Frontal cortex (tissue), 4 donors: Measurements from ENCODE around the gene PLEKHO2. TPM values are rescaled to one million over a fixed set of nuclear protein-coding genes. Genes with fewer than 3 reads are reported as not detected.
"Not testable (repeated sequence)": the region's sequence is repeated elsewhere in the genome, so short reads cannot be mapped to it uniquely, and the experiment has no call there.

Experiments used
- DNase-seq, 2 donors: peaks; one replicate each; pipeline ENCODE4 v3.0.0; 2012; ENCODE audit warnings: low spot score in 2 of 2
- FAIRE-seq: peaks from 2 replicates; lab custom pipeline; 2012; peaks lifted over from hg19 to GRCh38; lab: Jason Lieb, UNC
- total RNA-seq: library from RNA; depleted of rRNA; stranded (reverse); fragments of >200 nt; gene quantifications from one replicate; pipeline ENCODE4 v1.2.3, GENCODE V29; 2014
- donor health status: control.
- donor health status: control.
- donor health status: control.

PLEKHO2 gene
- total RNA-seq, result 4.5 TPM

- DNase-seq, result peak; percentile 94 to 95
- FAIRE-seq, result no peak
These were observed at the start of gene PLEKHO2 for GRCh38 chr15:64841344-64842095. TSS of gene PLEKHO2 (plus strand) at chr15:64841915. CDS start at chr15:64842017, 102 bp downstream.

GRCh38 chr15:64792282-64792681 lies 49.4 kb upstream of the PLEKHO2 start:
- no peak for FAIRE-seq
- DNase-seq, result no peak

GRCh38 chr15:64795299-64795698 lies 46.4 kb upstream of the PLEKHO2 start:
- not testable (repeated sequence) for DNase-seq, FAIRE-seq

GRCh38 chr15:64795921-64796320 lies 45.8 kb upstream of the PLEKHO2 start:
- DNase-seq, FAIRE-seq: not testable (repeated sequence)

- FAIRE-seq, DNase-seq: not testable (repeated sequence)
These were observed 42.8 kb upstream of the PLEKHO2 start for GRCh38 chr15:64798905-64799304.

GRCh38 chr15:64800476-64800875 lies 41.2 kb upstream of the PLEKHO2 start:
- no peak for DNase-seq
- FAIRE-seq, result no peak

- no peak for FAIRE-seq
- no peak for DNase-seq
These were observed 38.2 kb upstream of the PLEKHO2 start for GRCh38 chr15:64803526-64803925.

- no peak for DNase-seq
- no peak for FAIRE-seq
These were observed 37.1 kb upstream of the PLEKHO2 start for GRCh38 chr15:64804619-64805018.

- no peak for DNase-seq
- no peak for FAIRE-seq
These were observed 35.2 kb upstream of the PLEKHO2 start for GRCh38 chr15:64806509-64806908.

GRCh38 chr15:64807051-64807749 lies 34.5 kb upstream of the PLEKHO2 start:
- no peak for FAIRE-seq
- no peak for DNase-seq

- no peak for FAIRE-seq
- no peak for DNase-seq
These were observed 33.9 kb upstream of the PLEKHO2 start for GRCh38 chr15:64807751-64808222.

GRCh38 chr15:64808785-64809453 lies 32.8 kb upstream of the PLEKHO2 start:
- DNase-seq (no peak), FAIRE-seq (no peak)

- no peak for FAIRE-seq
These were observed 31.8 kb upstream of the PLEKHO2 start for GRCh38 chr15:64809649-64810496.

GRCh38 chr15:64810497-64811326 lies 31.0 kb upstream of the PLEKHO2 start:
- DNase-seq (no peak), FAIRE-seq (no peak)

More at GRCh38 chr15:64809649-64810496, 31.8 kb upstream of the PLEKHO2 start:
- DNase-seq, result peak; percentile 73 to 85

- no peak for DNase-seq
- FAIRE-seq, result no peak
These were observed 28.6 kb upstream of the PLEKHO2 start for GRCh38 chr15:64813075-64813474.

GRCh38 chr15:64814283-64814682 lies 27.4 kb upstream of the PLEKHO2 start:
- not testable (repeated sequence) for DNase-seq, FAIRE-seq

- not testable (repeated sequence) for DNase-seq, FAIRE-seq
These were observed 26.8 kb upstream of the PLEKHO2 start for GRCh38 chr15:64814965-64815364.

GRCh38 chr15:64816452-64816851 lies 25.3 kb upstream of the PLEKHO2 start:
- DNase-seq, result no peak
- no peak for FAIRE-seq
